ENCODE measurements around the gene NDUFAF5.

The NDUFAF5 gene

DNA sequence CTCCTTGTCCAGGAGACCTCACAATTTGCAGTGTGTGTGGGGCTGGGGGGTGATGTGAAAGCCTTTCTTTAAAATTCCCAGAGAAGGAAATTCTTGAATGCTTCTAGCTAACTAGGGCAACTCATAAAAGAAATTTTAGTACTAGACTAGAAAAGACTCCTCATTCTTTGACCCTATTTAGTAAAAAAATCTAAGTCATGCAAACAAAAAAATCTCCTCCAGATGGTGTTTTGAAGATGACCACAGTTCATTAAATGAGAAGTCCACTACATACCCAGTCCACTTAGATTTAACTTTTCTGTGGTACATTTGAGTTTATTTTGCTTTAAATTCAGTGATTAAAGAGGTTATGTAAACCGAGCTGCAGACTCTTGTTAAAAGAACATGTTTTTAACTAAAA lies 67.5 kb downstream of the NDUFAF5 start:
- intact Hi-C loops (cut with DNase I; ENCODE audit: low total_unique reads): no loop called here
- no peak overlapping the region for H3K4me3 ChIP-seq
- H3K4me1 ChIP-seq: peaks cover 0 to 36% (median 7%) of the 10 kb centered on the region in 4 donors
- H3K9me3 ChIP-seq: no peaks in the 10 kb centered on the region
- peak overlapping the region; percentile 45 to 68 for H3K27ac ChIP-seq
- TF ChIP-seq, protein P1, sequence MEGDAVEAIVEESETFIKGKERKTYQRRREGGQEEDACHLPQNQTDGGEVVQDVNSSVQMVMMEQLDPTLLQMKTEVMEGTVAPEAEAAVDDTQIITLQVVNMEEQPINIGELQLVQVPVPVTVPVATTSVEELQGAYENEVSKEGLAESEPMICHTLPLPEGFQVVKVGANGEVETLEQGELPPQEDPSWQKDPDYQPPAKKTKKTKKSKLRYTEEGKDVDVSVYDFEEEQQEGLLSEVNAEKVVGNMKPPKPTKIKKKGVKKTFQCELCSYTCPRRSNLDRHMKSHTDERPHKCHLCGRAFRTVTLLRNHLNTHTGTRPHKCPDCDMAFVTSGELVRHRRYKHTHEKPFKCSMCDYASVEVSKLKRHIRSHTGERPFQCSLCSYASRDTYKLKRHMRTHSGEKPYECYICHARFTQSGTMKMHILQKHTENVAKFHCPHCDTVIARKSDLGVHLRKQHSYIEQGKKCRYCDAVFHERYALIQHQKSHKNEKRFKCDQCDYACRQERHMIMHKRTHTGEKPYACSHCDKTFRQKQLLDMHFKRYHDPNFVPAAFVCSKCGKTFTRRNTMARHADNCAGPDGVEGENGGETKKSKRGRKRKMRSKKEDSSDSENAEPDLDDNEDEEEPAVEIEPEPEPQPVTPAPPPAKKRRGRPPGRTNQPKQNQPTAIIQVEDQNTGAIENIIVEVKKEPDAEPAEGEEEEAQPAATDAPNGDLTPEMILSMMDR (IDR thresholded peaks at IDR 0.05): no peak
- H3K27me3 ChIP-seq: no peaks in the 10 kb centered on the region
- DNase-seq: no peak
- no peaks in the 10 kb centered on the region for H3K36me3 ChIP-seq

DNA sequence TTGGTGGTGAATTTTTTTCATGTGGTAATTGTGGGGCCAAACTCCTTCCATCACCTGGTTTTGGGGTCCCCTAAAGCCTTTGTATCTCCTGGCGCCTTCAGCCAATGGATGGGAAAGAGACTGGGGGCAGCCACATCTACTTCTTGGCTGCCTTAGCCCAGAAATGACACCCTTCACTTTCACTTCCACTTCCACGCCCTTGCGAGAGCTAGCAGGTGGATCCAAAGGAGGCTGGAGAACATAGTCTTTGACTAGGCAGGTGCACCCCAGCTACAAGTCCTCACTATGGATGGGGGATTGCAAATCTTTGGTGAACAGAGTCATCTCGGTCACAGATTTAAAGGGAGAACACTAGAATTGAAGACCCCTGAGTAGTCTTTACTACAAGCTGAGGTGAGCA lies 70.8 kb downstream of the NDUFAF5 start:
- no peak for DNase-seq
- Histone ChIP-seq H3K9me3 (no peaks in the 10 kb centered on the region), H3K36me3 (no peaks in the 10 kb centered on the region), H3K4me1 (peaks cover 0 to 42% (median 14%) of the 10 kb centered on the region in 4 donors), H3K27me3 (no peaks in the 10 kb centered on the region), H3K27ac (no peak overlapping the region), H3K4me3 (no peak overlapping the region)
- TF ChIP-seq, protein P1 (IDR thresholded peaks at IDR 0.05): no peak
- intact Hi-C loops (cut with DNase I; ENCODE audit: low total_unique reads): no loop called here

DNA sequence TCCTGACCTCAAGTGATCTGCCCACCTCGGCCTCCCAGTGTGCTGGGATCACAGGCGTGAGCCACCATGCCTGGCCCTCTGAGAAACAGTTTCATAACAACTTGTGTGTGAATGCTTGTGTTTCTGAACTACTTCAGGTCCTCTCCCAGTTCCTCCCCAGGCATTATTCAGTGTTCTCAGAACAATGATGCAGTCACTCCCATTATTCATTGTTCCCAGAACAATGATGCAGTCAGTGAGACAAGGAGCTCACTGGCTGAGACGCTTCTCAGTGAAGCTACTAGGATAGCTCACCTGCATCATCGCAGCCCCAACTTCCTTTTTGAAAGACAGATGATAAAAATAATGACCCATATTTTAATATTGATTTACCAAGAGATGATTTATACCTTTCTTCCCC lies 71.5 kb downstream of the NDUFAF5 start:
- Histone ChIP-seq H3K9me3 (no peaks in the 10 kb centered on the region), H3K4me3 (no peak overlapping the region), H3K27me3 (no peaks in the 10 kb centered on the region), H3K36me3 (no peaks in the 10 kb centered on the region), H3K4me1 (peaks cover 0 to 34% (median 9%) of the 10 kb centered on the region in 4 donors), H3K27ac (peak overlapping the region in 1 of 2 donors; percentile 57)
- intact Hi-C loops (cut with DNase I; ENCODE audit: low total_unique reads): no loop called here
- no peak for DNase-seq
- TF ChIP-seq, protein P1 (IDR thresholded peaks at IDR 0.05): no peak

DNA sequence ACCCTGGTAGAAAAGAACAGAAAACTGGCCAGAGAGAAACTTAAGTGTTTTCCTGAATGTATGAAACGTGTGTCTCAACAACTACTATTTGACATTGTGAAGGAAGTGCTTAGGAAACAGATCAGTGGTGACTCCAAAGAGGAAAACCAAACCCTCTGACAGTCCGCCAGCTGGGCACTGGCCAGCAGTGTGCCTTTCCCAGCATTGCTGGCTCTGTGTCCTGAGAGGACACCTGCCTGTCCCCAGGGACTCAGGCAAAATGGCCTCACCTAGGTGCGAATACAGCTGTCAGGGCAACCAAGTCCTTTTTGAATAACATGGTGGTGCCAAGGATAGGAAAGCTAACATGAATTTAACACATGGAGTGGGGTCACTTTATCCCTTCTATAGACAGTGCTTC lies 72.5 kb downstream of the NDUFAF5 start:
- H3K27me3 ChIP-seq: no peaks in the 10 kb centered on the region
- H3K27ac ChIP-seq: peak overlapping the region; percentile 30 to 57
- DNase-seq: no peak
- no peak overlapping the region for H3K4me3 ChIP-seq
- intact Hi-C loops (cut with DNase I; ENCODE audit: low total_unique reads): no loop called here
- TF ChIP-seq, protein P1 (IDR thresholded peaks at IDR 0.05): no peak
- H3K4me1 ChIP-seq: peaks cover 0 to 25% (median 7%) of the 10 kb centered on the region in 4 donors
- no peaks in the 10 kb centered on the region for H3K9me3 ChIP-seq
- H3K36me3 ChIP-seq: no peaks in the 10 kb centered on the region

DNA sequence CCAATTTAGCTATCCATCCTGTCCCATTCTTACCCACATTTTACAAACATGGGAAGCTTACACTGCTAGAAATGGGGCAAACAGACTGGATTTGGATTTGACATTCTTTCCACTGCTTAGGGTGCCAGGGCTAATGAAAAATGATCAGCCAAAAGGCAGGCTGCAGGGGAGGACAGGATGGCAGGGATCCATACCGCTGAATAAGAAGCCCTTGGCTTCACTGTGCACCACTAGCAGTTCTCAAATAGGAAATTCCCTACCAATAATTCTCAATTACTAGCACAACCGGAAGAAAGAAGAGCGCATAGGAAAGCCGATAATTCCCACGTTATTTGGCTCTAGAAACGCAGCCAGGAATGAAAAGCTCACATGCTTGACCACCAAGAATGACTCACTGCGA lies 73.1 kb downstream of the NDUFAF5 start:
- no peak for DNase-seq

More for the DNA sequence above, 73.1 kb downstream of the NDUFAF5 start:
- intact Hi-C loops (cut with DNase I; ENCODE audit: low total_unique reads): no loop called here
- no peaks in the 10 kb centered on the region for H3K9me3 ChIP-seq
- H3K27ac ChIP-seq: peak overlapping the region in 1 of 2 donors; percentile 57
- TF ChIP-seq, protein P1 (IDR thresholded peaks at IDR 0.05): no peak
- peaks cover 0 to 18% (median 7%) of the 10 kb centered on the region in 4 donors for H3K4me1 ChIP-seq
- no peaks in the 10 kb centered on the region for H3K27me3 ChIP-seq
- no peak overlapping the region for H3K4me3 ChIP-seq
- H3K36me3 ChIP-seq: no peaks in the 10 kb centered on the region
